Memory B cell (primary cell): ENCODE measurements around the gene FGF14.
"Not testable (repeated sequence)": the region's sequence is repeated elsewhere in the genome, so short reads cannot be mapped to it uniquely, and the experiment has no call there.

ENCODE experiments used
- ATAC-seq: fragments of 150-1000 bp; cut with Tn5 transposase; 2 replicates; pipeline ENCODE4 v1.10.0; 2021; ENCODE audit warnings: low read depth, mild to moderate bottlenecking, moderate library complexity
- DNase-seq, 2 donors: peaks; one replicate each; pipeline ENCODE4 v3.0.0; 2022; ENCODE audit warnings: low spot score in 2 of 2
- H3K27ac Mint-ChIP-seq: one replicate; pipeline ENCODE4 v1.8.0; 2022; ENCODE audit warnings: mild to moderate bottlenecking, moderate library complexity, mixed read lengths
- H3K27me3 Mint-ChIP-seq: one replicate; pipeline ENCODE4 v1.8.0; 2022; ENCODE audit warnings: mixed read lengths
- H3K36me3 Mint-ChIP-seq: one replicate; pipeline ENCODE4 v1.8.0; 2022; ENCODE audit warnings: mild to moderate bottlenecking, mixed read lengths
- H3K4me1 Mint-ChIP-seq: one replicate; pipeline ENCODE4 v1.8.0; 2022; ENCODE audit warnings: mixed read lengths
- H3K4me3 Mint-ChIP-seq: one replicate; pipeline ENCODE4 v1.8.0; 2022; ENCODE audit warnings: mild to moderate bottlenecking, moderate library complexity, mixed read lengths
- H3K9me3 Mint-ChIP-seq: one replicate; pipeline ENCODE4 v1.8.0; 2022; ENCODE audit warnings: mixed read lengths

Gene FGF14

DNA sequence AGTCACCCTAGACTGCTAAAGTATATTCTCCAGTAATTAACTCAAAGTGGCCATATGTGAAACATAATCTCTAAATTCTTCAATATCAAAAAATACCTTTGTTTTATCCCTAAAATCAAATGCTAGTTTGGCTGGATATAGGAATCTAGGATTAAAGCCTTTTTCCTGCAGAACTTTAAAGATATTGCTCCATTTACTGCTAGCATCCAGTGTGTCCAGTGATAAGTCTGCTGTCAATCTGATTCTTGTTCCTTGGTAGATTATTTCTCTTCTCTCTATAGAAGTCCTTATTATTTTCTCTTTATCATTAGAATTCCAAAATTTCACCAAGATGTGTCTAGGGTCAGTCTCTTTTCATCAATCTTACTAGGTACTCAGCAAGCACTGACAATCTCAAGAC, 384.6 kb downstream of the FGF14 start:
- no peak for ATAC-seq

DNA sequence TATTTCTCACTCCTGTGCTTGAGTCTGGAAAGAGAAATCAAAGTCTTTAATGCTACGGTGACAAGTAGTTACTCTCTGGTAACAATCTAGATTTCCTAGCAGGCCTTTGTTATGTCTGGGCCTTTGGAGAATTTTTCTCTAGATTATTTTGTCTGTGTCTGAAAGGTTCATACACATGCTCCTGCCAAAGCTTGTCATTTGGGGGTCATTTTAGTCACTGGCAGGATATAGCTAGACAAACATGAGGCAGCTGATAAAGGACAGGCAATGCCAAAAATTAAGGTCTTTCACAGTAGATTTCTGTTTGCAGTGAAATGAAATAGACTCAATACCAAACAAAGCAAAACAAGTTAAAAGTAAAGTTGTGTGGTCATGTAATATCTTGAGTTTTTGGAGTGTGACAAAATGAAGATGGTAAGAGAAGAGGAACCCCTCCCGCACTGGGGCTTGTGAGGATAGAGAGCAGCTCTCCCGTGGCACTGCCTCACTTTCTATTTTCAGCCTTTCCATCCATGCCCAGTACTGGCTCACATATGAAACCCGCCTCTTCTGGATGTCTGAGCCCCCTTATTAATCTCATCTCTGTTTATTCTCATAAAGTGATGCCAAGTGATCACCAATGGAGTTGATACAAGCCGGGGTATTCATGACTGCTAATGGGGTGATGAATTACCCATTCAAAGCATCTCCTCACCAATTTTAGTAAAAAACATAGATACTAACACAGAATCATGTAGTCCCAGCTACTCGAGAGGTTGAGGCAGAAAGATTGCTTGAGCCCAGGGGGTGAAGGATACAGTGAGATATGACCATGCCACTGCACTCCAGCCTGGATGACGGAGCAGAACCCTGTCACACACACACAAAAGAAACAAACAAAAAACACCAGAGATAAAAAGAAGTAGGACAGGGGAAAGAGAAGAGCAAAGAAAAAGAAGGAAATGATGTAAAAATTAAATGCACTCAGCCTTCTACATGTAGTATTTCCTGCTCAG, 389.3 kb downstream of the FGF14 start:
- Mint-ChIP-seq H3K27me3 (no peaks in the 10 kb centered on the region), H3K4me1 (no peaks in the 10 kb centered on the region), H3K9me3 (peaks cover 7% of the 10 kb centered on the region), H3K4me3 (no peak overlapping the region), H3K27ac (no peak overlapping the region), H3K36me3 (no peaks in the 10 kb centered on the region)
- DNase-seq (no peak), ATAC-seq (no peak)

More for the DNA sequence above, 384.6 kb downstream of the FGF14 start:
- no peaks in the 10 kb centered on the region for H3K4me1 Mint-ChIP-seq
- H3K9me3 Mint-ChIP-seq: peaks cover 20% of the 10 kb centered on the region
- no peak overlapping the region for H3K4me3 Mint-ChIP-seq
- no peak for DNase-seq
- no peak overlapping the region for H3K27ac Mint-ChIP-seq
- H3K27me3 Mint-ChIP-seq: no peaks in the 10 kb centered on the region
- H3K36me3 Mint-ChIP-seq: peaks cover 1% of the 10 kb centered on the region

DNA sequence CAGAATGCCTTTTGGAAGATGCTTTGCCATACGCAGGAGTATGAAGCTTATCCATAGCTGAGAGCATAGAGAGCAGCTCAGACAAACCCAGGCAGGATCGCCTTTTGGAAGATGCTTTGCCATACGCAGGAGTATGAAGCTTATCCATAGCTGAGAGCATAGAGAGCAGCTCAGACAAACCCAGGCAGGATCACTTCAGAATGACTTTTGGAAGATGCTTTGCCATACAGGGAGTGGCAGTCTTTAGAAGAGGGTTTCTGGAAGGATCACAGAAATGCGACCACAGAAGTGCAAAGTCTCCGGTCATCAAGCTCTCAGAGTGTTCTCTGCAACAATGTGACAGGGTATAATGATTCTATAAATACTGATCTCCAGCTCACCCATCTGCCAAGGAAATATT, 390.4 kb downstream of the FGF14 start:
- H3K36me3 Mint-ChIP-seq, ATAC-seq, H3K27ac Mint-ChIP-seq, DNase-seq, H3K4me1 Mint-ChIP-seq, H3K4me3 Mint-ChIP-seq, H3K27me3 Mint-ChIP-seq, H3K9me3 Mint-ChIP-seq: not testable (repeated sequence)

DNA sequence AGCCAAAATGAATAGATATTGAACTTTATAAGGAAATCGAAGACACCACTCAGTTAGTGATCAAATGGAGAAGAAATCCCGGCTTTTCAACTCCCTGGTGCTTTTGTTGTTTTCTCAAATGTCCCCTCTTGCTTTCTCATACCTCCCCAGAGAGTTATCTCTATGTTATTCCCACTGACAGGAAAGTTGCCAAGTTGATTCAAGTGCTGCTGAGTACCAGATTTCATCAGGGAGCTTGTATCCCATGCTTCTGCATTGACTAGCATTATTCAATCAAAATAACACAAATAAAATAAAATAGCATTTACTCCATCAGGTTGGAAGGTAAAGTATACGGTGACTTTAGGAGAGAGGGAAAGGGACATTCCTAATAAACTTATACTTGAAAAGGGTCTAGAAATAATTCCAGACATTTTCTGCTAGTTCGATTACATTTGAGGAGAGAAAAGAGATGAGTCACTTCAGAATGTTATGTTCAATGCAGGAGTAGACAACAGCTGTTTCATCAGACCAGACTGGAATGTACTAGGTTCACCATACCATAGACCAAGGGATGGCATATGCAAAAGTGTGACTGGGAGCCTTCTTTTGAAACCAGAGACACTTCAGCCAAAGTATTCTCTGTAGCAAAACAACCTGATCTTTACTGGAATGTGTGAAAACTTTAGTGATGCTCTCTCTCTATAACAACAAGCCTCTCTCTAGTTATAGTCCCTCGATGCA, 397.8 kb downstream of the FGF14 start:
- Mint-ChIP-seq H3K9me3 (peaks cover 1% of the 10 kb centered on the region), H3K4me3 (no peak overlapping the region), H3K27me3 (no peaks in the 10 kb centered on the region), H3K4me1 (no peaks in the 10 kb centered on the region), H3K36me3 (no peaks in the 10 kb centered on the region), H3K27ac (no peak overlapping the region)
- ATAC-seq (no peak), DNase-seq (no peak)

DNA sequence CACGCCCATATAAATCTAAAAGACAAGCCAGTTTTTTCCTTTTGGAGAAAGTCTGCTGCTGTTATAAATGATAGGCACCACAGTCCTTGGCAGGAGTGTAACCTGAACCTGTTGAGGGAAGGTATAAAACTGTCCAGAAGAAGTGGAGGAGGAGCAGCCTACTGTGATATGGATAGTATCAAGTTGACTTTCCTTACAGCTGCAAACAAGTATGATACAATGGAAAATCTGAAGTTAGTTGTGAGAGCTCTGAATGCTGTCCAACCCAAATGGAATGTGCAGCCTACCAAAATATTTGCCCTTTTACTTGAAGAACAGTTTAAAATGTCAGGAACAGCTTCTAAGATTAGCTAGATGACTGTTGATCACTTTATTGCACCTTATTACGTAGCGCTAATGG, 399.6 kb downstream of the FGF14 start:
- ATAC-seq (no peak), DNase-seq (no peak)
- Mint-ChIP-seq H3K4me1 (no peaks in the 10 kb centered on the region), H3K27me3 (no peaks in the 10 kb centered on the region), H3K9me3 (no peaks in the 10 kb centered on the region), H3K4me3 (no peak overlapping the region), H3K27ac (no peak overlapping the region), H3K36me3 (no peaks in the 10 kb centered on the region)

DNA sequence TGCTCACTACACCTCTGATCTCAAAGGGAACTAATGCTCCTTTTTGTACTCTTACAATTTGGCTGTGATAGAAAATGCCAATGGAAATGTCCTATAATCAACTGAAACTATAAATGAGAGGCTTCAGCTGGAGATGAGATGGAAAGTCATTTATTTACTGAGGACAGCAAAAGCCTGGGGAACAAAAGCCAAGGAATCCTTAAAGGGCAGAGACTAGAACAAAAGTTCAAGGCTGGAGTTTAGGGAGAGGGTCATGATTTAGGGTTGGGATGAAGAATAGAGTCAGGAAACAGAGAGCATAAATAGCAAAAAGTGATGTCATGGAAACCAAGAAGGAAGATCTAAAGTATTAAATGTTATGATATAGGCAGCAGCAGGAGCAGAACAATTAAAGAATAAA, 401.1 kb downstream of the FGF14 start:
- DNase-seq: no peak
- no peak for ATAC-seq
- Mint-ChIP-seq H3K4me3 (no peak overlapping the region), H3K27ac (no peak overlapping the region), H3K27me3 (no peaks in the 10 kb centered on the region), H3K4me1 (no peaks in the 10 kb centered on the region), H3K9me3 (no peaks in the 10 kb centered on the region), H3K36me3 (no peaks in the 10 kb centered on the region)

DNA sequence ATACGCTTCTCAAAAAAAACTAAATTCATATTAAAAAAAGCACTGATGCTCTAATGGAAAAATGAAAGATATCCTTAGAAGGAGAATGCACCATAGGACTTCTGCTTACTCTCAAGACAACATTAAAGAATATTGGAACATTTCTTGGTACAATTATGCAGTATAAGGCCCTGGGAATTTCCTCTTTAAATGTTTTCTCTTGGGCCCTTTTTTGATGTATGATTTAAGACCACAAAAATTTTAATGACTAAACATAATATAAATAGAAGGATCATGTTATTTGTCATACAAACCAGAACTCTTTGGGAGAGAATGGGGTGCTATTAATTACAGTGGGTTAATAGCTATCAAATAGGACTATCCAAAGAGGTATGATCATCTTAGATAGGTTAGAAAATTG, 403.7 kb downstream of the FGF14 start:
- no peaks in the 10 kb centered on the region for H3K36me3 Mint-ChIP-seq
- H3K4me1 Mint-ChIP-seq: no peaks in the 10 kb centered on the region
- no peak overlapping the region for H3K4me3 Mint-ChIP-seq
- DNase-seq: no peak
- ATAC-seq: no peak
- H3K27me3 Mint-ChIP-seq: no peaks in the 10 kb centered on the region
- no peak overlapping the region for H3K27ac Mint-ChIP-seq
- H3K9me3 Mint-ChIP-seq: peaks cover 1% of the 10 kb centered on the region

DNA sequence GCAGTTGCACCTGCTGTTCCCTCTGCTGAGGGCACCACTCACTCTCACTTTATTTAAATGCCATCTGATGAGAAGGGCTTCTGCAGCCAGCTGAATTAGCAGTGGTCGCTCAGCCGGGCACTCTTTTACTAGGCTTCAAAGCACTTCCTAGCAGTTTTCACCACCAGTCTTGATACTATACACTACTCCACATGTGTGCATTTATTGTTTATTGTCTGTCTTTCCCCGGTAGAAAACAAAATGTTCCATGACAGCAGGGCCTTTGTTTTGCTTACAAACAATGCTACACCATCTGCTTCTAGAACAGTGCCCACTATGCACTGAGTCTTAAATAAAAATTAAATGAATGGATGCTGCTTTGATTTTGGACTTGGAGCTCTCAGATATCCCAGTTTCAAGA, 404.9 kb downstream of the FGF14 start:
- ATAC-seq (no peak), DNase-seq (no peak)
- Mint-ChIP-seq H3K27ac (no peak overlapping the region), H3K36me3 (no peaks in the 10 kb centered on the region), H3K4me3 (no peak overlapping the region), H3K4me1 (no peaks in the 10 kb centered on the region), H3K9me3 (peaks cover 1% of the 10 kb centered on the region), H3K27me3 (no peaks in the 10 kb centered on the region)

DNA sequence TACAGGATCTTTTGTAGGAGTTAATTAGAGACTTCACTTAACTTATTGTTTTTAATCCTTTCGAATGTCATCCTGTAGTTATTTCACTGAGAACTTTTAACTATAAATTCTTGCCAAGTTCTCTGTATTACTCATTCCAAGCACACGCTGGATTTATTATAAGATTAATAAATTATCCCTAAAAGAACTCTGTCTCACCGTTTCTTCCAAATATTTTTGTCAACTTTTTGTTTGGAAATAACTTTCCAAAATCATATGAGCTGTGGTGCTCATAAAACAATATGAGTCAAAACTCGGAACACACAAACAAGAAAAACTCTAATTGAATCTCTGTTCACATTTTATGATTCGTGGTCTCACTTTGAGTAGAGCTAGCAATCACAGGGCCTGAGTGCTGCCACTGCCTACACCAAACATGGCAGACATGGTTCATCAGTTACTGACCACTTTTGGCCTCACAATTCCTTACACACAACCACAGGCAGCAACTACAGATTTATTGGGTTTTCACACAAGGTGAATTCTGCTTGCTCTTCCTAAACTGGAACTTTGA, 412.0 kb downstream of the FGF14 start:
- H3K27me3 Mint-ChIP-seq: no peaks in the 10 kb centered on the region
- no peaks in the 10 kb centered on the region for H3K36me3 Mint-ChIP-seq
- no peaks in the 10 kb centered on the region for H3K9me3 Mint-ChIP-seq
- no peaks in the 10 kb centered on the region for H3K4me1 Mint-ChIP-seq
- DNase-seq (no peak), ATAC-seq (no peak)
- no peak overlapping the region for H3K27ac Mint-ChIP-seq
- no peak overlapping the region for H3K4me3 Mint-ChIP-seq

DNA sequence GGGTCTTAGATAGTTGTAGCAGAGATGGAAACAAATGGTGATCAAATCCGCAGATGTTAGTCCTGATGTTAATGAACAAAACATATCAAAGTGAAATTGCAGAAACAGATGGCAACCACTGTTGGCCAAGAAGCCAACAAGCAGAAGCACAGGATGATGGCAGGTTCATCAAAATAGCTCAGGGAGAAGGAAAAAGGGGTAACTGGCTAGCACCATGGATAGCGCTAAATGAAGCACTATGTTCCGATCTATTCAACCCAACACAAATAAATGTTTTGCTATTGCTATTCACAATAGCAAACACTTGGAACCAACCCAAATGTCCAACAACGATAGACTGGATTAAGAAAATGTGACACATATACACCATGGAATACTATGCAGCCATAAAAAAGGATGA, 413.7 kb downstream of the FGF14 start:
- no peak for ATAC-seq
- no peaks in the 10 kb centered on the region for H3K4me1 Mint-ChIP-seq
- H3K4me3 Mint-ChIP-seq: no peak overlapping the region
- no peak for DNase-seq
- no peaks in the 10 kb centered on the region for H3K9me3 Mint-ChIP-seq
- no peaks in the 10 kb centered on the region for H3K36me3 Mint-ChIP-seq
- H3K27ac Mint-ChIP-seq: no peak overlapping the region
- H3K27me3 Mint-ChIP-seq: no peaks in the 10 kb centered on the region

DNA sequence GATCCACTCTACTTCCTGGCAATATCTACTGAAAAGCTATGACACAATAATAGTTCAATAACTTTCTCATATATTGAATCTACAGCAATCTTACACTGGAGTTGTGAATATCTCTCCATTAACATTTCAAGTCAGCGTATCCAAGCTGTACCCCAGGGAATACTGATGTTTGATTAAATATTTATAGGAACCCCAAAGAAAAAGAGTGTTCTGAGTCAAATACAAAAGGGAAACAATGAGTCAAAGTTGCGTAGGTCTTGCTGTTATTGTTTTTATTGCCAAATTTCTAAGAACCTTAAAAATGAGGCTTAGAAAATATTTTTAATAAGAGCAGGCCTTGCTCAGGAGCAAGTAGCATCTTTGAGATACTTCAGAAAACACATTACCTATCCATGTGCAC, 415.5 kb downstream of the FGF14 start:
- Mint-ChIP-seq H3K9me3 (no peaks in the 10 kb centered on the region), H3K4me1 (no peaks in the 10 kb centered on the region), H3K36me3 (no peaks in the 10 kb centered on the region), H3K4me3 (no peak overlapping the region), H3K27me3 (no peaks in the 10 kb centered on the region), H3K27ac (no peak overlapping the region)
- ATAC-seq (no peak), DNase-seq (no peak)

DNA sequence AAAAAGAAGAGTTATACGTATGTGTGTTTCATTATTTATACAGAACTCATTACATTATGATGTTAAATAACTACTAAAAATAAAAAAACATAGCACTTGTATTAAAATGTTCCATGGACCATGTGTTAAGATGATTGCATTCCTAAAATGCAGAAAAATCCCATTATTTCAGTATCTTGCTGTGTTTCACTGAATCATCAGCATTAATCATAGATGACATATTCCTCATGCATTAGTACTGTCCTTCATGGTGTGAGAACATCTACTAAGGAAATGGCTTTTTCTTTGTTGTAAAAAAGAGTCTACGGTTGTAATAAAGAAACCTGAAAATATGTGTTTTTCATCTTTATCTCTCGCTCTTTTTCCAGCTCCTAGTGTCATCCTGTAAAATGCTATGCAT, 416.5 kb downstream of the FGF14 start:
- ATAC-seq: no peak
- DNase-seq: no peak
- H3K27ac Mint-ChIP-seq: no peak overlapping the region
- no peaks in the 10 kb centered on the region for H3K27me3 Mint-ChIP-seq
- H3K36me3 Mint-ChIP-seq: no peaks in the 10 kb centered on the region
- H3K4me3 Mint-ChIP-seq: no peak overlapping the region
- no peaks in the 10 kb centered on the region for H3K9me3 Mint-ChIP-seq
- no peaks in the 10 kb centered on the region for H3K4me1 Mint-ChIP-seq

DNA sequence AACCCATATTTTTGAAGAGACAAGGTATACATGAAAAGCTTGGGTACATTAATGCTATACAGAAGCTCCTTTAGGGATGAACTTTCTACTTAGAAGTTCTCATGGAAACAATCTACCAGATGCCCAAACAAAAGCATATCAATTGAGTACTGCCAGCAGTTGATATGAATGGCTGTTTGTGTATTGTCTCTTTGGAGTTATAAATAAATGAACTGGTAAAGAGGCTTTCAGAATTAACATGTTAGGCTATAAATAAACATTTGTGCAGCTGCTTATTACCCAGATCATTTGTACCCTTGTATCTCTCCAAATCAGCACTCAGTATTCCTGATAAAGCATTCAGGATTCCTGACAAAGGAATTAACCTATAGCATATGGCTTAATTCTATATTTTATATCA, 418.9 kb downstream of the FGF14 start:
- DNase-seq (no peak), ATAC-seq (no peak)
- Mint-ChIP-seq H3K4me3 (no peak overlapping the region), H3K9me3 (no peaks in the 10 kb centered on the region), H3K36me3 (no peaks in the 10 kb centered on the region), H3K27me3 (no peaks in the 10 kb centered on the region), H3K27ac (no peak overlapping the region), H3K4me1 (no peaks in the 10 kb centered on the region)

DNA sequence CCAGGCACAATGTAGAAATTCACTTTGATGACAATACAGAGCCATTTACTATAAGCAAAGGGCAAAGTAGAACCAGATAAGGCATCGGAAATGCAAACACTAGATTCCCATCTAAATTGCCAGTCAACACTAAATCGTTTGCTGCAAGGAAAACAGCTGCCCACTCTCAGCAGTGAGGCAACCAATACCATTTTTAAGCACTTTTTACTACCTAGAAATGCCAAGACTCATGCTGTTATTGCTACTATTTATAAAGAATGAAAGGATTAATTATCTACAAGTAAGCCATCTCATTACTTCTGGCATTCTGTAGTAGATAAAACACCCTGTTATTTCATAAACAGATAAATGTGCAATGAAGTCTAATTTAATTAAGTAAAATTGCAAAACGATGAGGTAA, 422.0 kb downstream of the FGF14 start:
- H3K4me3 Mint-ChIP-seq: no peak overlapping the region
- no peaks in the 10 kb centered on the region for H3K36me3 Mint-ChIP-seq
- no peaks in the 10 kb centered on the region for H3K4me1 Mint-ChIP-seq
- ATAC-seq: no peak
- H3K9me3 Mint-ChIP-seq: peaks cover 2% of the 10 kb centered on the region
- H3K27me3 Mint-ChIP-seq: peaks cover 3% of the 10 kb centered on the region
- H3K27ac Mint-ChIP-seq: no peak overlapping the region
- no peak for DNase-seq
